Measurements from ENCODE around the gene HUNK. TPM values are rescaled to one million over a fixed set of nuclear protein-coding genes. Genes with fewer than 3 reads are reported as not detected.

Gene HUNK
- total and polyA plus RNA-seq, 2 experiments from 2014 or later = 0.30 to 2.5 TPM

- Histone ChIP-seq H3K36me3 (ENCODE audit: low read depth) (no peaks in the 10 kb centered on the region), H3K9me3 (ENCODE audit: low read depth) (no peaks in the 10 kb centered on the region), H3K9ac (no peak overlapping the region), H3K79me2 (ENCODE audit: insufficient read depth) (no peaks in the 10 kb centered on the region), H3K4me3 (no peak overlapping the region), H2AFZ (no peak overlapping the region), H4K20me1 (ENCODE audit: insufficient read depth) (no peaks in the 10 kb centered on the region), H3K9me2 (ENCODE audit: insufficient read depth) (no peaks in the 10 kb centered on the region), H3K27me3 (replicated peaks; ENCODE audit: insufficient read depth) (no peaks in the 10 kb centered on the region), H3K4me2 (ENCODE audit: unreplicated experiment) (no peak overlapping the region), H3F3A (ENCODE audit: insufficient read depth) (no peaks in the 10 kb centered on the region), H3K4me1 (ENCODE audit: insufficient read depth) (peaks cover 4% of the 10 kb centered on the region; the same call in 1 of the 2 replicates), H3K27ac (no peak overlapping the region)
- in situ Hi-C loops (cut with MboI) = no loop called here
- TF ChIP-seq EZH2phosphoT487 (IDR thresholded peaks at IDR 0.05; ENCODE audit: insufficient read depth, low read depth) = no peak
- no peak for TF ChIP-seq EZH2 (IDR thresholded peaks at IDR 0.05; ENCODE audit: insufficient read depth, poor library complexity, severe bottlenecking)
- no peak for DNase-seq
- WGBS, 2 experiments (ENCODE audit: low coverage in 1 of 2, low lambda C conversion rate in 2 of 2, missing lambda C conversion rate in 2 of 2) = 65 to 66% methylated on average over 7 of the region's 7 CpGs
These were observed 7.1 kb downstream of the HUNK start for GRCh38 chr21:31879911-31880310.

- in situ Hi-C loops (cut with MboI) = no loop called here
- Histone ChIP-seq H3K79me2 (ENCODE audit: insufficient read depth) (no peaks in the 10 kb centered on the region), H3K4me3 (no peak overlapping the region), H3K27me3 (replicated peaks; ENCODE audit: insufficient read depth) (no peaks in the 10 kb centered on the region), H3K9ac (no peak overlapping the region), H4K20me1 (ENCODE audit: insufficient read depth) (no peaks in the 10 kb centered on the region), H3K4me2 (ENCODE audit: unreplicated experiment) (no peak overlapping the region), H3K9me2 (ENCODE audit: insufficient read depth) (no peaks in the 10 kb centered on the region), H3K27ac (no peak overlapping the region), H2AFZ (no peak overlapping the region), H3K9me3 (ENCODE audit: low read depth) (no peaks in the 10 kb centered on the region), H3K4me1 (ENCODE audit: insufficient read depth) (no peaks in the 10 kb centered on the region), H3K36me3 (ENCODE audit: low read depth) (no peaks in the 10 kb centered on the region), H3F3A (ENCODE audit: insufficient read depth) (no peaks in the 10 kb centered on the region)
- no peak for TF ChIP-seq EZH2 (IDR thresholded peaks at IDR 0.05; ENCODE audit: insufficient read depth, poor library complexity, severe bottlenecking)
- TF ChIP-seq EZH2phosphoT487 (IDR thresholded peaks at IDR 0.05; ENCODE audit: insufficient read depth, low read depth) = no peak
- no peak for DNase-seq
- WGBS, 2 experiments (ENCODE audit: low coverage in 1 of 2, low lambda C conversion rate in 2 of 2, missing lambda C conversion rate in 2 of 2) = 81 to 83% methylated on average over 8 of the region's 8 CpGs
These were observed 8.0 kb downstream of the HUNK start for GRCh38 chr21:31880816-31881215.

- DNase-seq = no peak
- TF ChIP-seq EZH2phosphoT487 (IDR thresholded peaks at IDR 0.05; ENCODE audit: insufficient read depth, low read depth) (no peak), EZH2 (IDR thresholded peaks at IDR 0.05; ENCODE audit: insufficient read depth, poor library complexity, severe bottlenecking) (no peak)
- Histone ChIP-seq H3K4me2 (ENCODE audit: unreplicated experiment) (no peak overlapping the region), H3K9me3 (ENCODE audit: low read depth) (no peaks in the 10 kb centered on the region), H3K27me3 (replicated peaks; ENCODE audit: insufficient read depth) (no peaks in the 10 kb centered on the region), H4K20me1 (ENCODE audit: insufficient read depth) (no peaks in the 10 kb centered on the region), H3K4me3 (no peak overlapping the region), H3K79me2 (ENCODE audit: insufficient read depth) (no peaks in the 10 kb centered on the region), H3K4me1 (ENCODE audit: insufficient read depth) (peaks cover 6% of the 10 kb centered on the region; the same call in 1 of the 2 replicates), H3K9ac (no peak overlapping the region), H2AFZ (no peak overlapping the region), H3F3A (ENCODE audit: insufficient read depth) (no peaks in the 10 kb centered on the region), H3K9me2 (ENCODE audit: insufficient read depth) (no peaks in the 10 kb centered on the region), H3K36me3 (ENCODE audit: low read depth) (no peaks in the 10 kb centered on the region), H3K27ac (no peak overlapping the region)
- in situ Hi-C loops (cut with MboI) = no loop called here
These were observed 9.9 kb downstream of the HUNK start for GRCh38 chr21:31882711-31883110.

GRCh38 chr21:31885146-31885545, 12.3 kb downstream of the HUNK start:
- Histone ChIP-seq H3K9me3 (ENCODE audit: low read depth) (no peaks in the 10 kb centered on the region), H3K27ac (no peak overlapping the region), H3K4me1 (ENCODE audit: insufficient read depth) (peaks cover 8% of the 10 kb centered on the region), H3K9me2 (ENCODE audit: insufficient read depth) (no peaks in the 10 kb centered on the region), H3K4me2 (ENCODE audit: unreplicated experiment) (no peak overlapping the region), H3K79me2 (ENCODE audit: insufficient read depth) (no peaks in the 10 kb centered on the region), H3K36me3 (ENCODE audit: low read depth) (no peaks in the 10 kb centered on the region), H3K4me3 (no peak overlapping the region), H3F3A (ENCODE audit: insufficient read depth) (no peaks in the 10 kb centered on the region), H4K20me1 (ENCODE audit: insufficient read depth) (no peaks in the 10 kb centered on the region), H3K27me3 (replicated peaks; ENCODE audit: insufficient read depth) (no peaks in the 10 kb centered on the region), H3K9ac (no peak overlapping the region), H2AFZ (no peak overlapping the region)
- in situ Hi-C loops (cut with MboI) = no loop called here
- no peak for DNase-seq
- TF ChIP-seq EZH2 (IDR thresholded peaks at IDR 0.05; ENCODE audit: insufficient read depth, poor library complexity, severe bottlenecking) (no peak), EZH2phosphoT487 (IDR thresholded peaks at IDR 0.05; ENCODE audit: insufficient read depth, low read depth) (no peak)
- WGBS, 2 experiments (ENCODE audit: low coverage in 1 of 2, low lambda C conversion rate in 2 of 2, missing lambda C conversion rate in 2 of 2) = 93 to 97% methylated on average over 11 of the region's 11 CpGs

- TF ChIP-seq EZH2phosphoT487 (IDR thresholded peaks at IDR 0.05; ENCODE audit: insufficient read depth, low read depth) = no peak
- no peak for TF ChIP-seq EZH2 (IDR thresholded peaks at IDR 0.05; ENCODE audit: insufficient read depth, poor library complexity, severe bottlenecking)
- H2AFZ ChIP-seq = 0 out of 2 replicates have a peak overlapping the region, but pooled peaks have one; percentile 19
- H3K79me2 ChIP-seq (ENCODE audit: insufficient read depth) = no peaks in the 10 kb centered on the region
- peak; percentile 55 for DNase-seq
- H3K4me1 ChIP-seq (ENCODE audit: insufficient read depth) = peaks cover 20% of the 10 kb centered on the region
- H4K20me1 ChIP-seq (ENCODE audit: insufficient read depth) = no peaks in the 10 kb centered on the region
- no peaks in the 10 kb centered on the region for H3K9me2 ChIP-seq (ENCODE audit: insufficient read depth)
- H3K4me3 ChIP-seq = no peak overlapping the region
- H3K27ac ChIP-seq = no peak overlapping the region
- H3K27me3 ChIP-seq (replicated peaks; ENCODE audit: insufficient read depth) = no peaks in the 10 kb centered on the region
- WGBS, 2 experiments (ENCODE audit: low coverage in 1 of 2, low lambda C conversion rate in 2 of 2, missing lambda C conversion rate in 2 of 2) = 10 to 12% methylated on average over 5 of the region's 5 CpGs
- peak overlapping the region; percentile 33 for H3K4me2 ChIP-seq (ENCODE audit: unreplicated experiment)
- no peaks in the 10 kb centered on the region for H3K36me3 ChIP-seq (ENCODE audit: low read depth)
- H3K9me3 ChIP-seq (ENCODE audit: low read depth) = no peaks in the 10 kb centered on the region
- no peaks in the 10 kb centered on the region for H3F3A ChIP-seq (ENCODE audit: insufficient read depth)
- in situ Hi-C loops (cut with MboI) = no loop called here
- H3K9ac ChIP-seq = no peak overlapping the region
These were observed 14.1 kb downstream of the HUNK start for GRCh38 chr21:31886915-31887314.
